H1 (cell line): ENCODE measurements around the gene AGPAT3. TPM values are rescaled to one million over a fixed set of nuclear protein-coding genes. Genes with fewer than 3 reads are reported as not detected.
A peak's percentile ranks its signal among the peaks of the same experiment; 100 is the strongest.

Source experiments
- CTCF ChIA-PET: fragments of 300-600 bp; sonication (Branson Sonifier 250); formaldehyde crosslinking; loops from one replicate; lab custom pipeline; 2021; ENCODE audit not compliant: partially characterized antibody; lab: Charles Lee
- POLR2A ChIA-PET: fragments of 300-600 bp; sonication (Branson Sonifier 250); formaldehyde crosslinking; loops from one replicate; lab custom pipeline; 2021; ENCODE audit warnings: inconsistent platforms; ENCODE audit not compliant: partially characterized antibody; lab: Charles Lee
- DNase-seq, 2 experiments: peaks; one replicate each; pipeline versions ENCODE4 v3.0.0 to v3.0.0-alpha.2; 2010 to 2022; ENCODE audit warnings: low spot score in 2 of 2, low read depth in 1 of 2, mixed read lengths in 1 of 2
- FAIRE-seq: peaks from 2 replicates; lab custom pipeline; 2011; peaks lifted over from hg19 to GRCh38; lab: Jason Lieb, UNC
- H2AFZ ChIP-seq: 2 replicates; pipeline ENCODE4 v1.8.1; 2012; ENCODE audit warnings: low read length, inconsistent platforms
- H2AK5ac ChIP-seq: 2 replicates; pipeline ENCODE4 v1.6.1; 2013; ENCODE audit warnings: low read depth, low read length
- H2BK120ac ChIP-seq: replicated peaks from 2 replicates; pipeline ENCODE3; 2013; ENCODE audit warnings: low read depth, low read length, inconsistent platforms
- H2BK12ac ChIP-seq: 2 replicates; pipeline ENCODE4 v1.6.1; 2013; ENCODE audit warnings: low read depth, low read length
- H2BK15ac ChIP-seq: 2 replicates; pipeline ENCODE4 v1.6.1; 2013; ENCODE audit warnings: low read length
- H2BK20ac ChIP-seq: 2 replicates; pipeline ENCODE4 v1.6.1; 2013; ENCODE audit warnings: low read length
- H2BK5ac ChIP-seq: 2 replicates; pipeline ENCODE4 v1.6.1; 2013; ENCODE audit warnings: low read depth, low read length
- H3K14ac ChIP-seq: 2 replicates; pipeline ENCODE4 v1.6.1; 2013; ENCODE audit warnings: inconsistent platforms; ENCODE audit not compliant: insufficient read length
- H3K18ac ChIP-seq: 2 replicates; pipeline ENCODE4 v1.6.1; 2013; ENCODE audit warnings: low read length; ENCODE audit errors: extremely low read depth
- H3K23ac ChIP-seq: 2 replicates; pipeline ENCODE4 v1.6.1; 2013; ENCODE audit warnings: inconsistent platforms; ENCODE audit not compliant: insufficient read length
- H3K23me2 ChIP-seq: 2 replicates; pipeline ENCODE4 v1.6.1; 2013; ENCODE audit warnings: low read depth, low read length
- H3K27ac ChIP-seq: 2 replicates; pipeline ENCODE4 v1.6.1; 2011; ENCODE audit warnings: low read depth, low read length, inconsistent platforms
- H3K27me3 ChIP-seq, 4 experiments: replicated peaks in 1 of 4; 1 replicate in 1 of 4; 2 replicates in 3 of 4; pipeline versions ENCODE4 v1.6.1 to v1.8.1; 2011 to 2013; ENCODE audit warnings: low read length in 3 of 4, mild to moderate bottlenecking in 3 of 4, inconsistent platforms in 2 of 4, mixed read lengths in 2 of 4, moderate library complexity in 1 of 4; ENCODE audit not compliant: control insufficient read depth in 3 of 4, insufficient read depth in 3 of 4; ENCODE audit errors: extremely low read depth in 1 of 4
- H3K36me3 ChIP-seq, 4 experiments: 2 replicates each; pipeline versions ENCODE4 v1.6.1 to v1.8.1; 2011 to 2013; ENCODE audit warnings: mild to moderate bottlenecking in 4 of 4, low read length in 3 of 4, moderate library complexity in 2 of 4, control low read depth in 1 of 4, inconsistent platforms in 1 of 4; ENCODE audit not compliant: insufficient read depth in 4 of 4, control insufficient read depth in 2 of 4
- H3K4ac ChIP-seq: replicated peaks from 2 replicates; pipeline ENCODE3; 2013; ENCODE audit warnings: low read length, low read depth, mixed read lengths, inconsistent platforms; ENCODE audit not compliant: insufficient read length
- H3K4me1 ChIP-seq, 4 experiments: replicated peaks in 1 of 4; 1 replicate in 1 of 4; 2 replicates in 3 of 4; pipeline versions ENCODE4 v1.6.1 to v1.8.1; 2011 to 2013; ENCODE audit warnings: low read length in 3 of 4, inconsistent platforms in 2 of 4, mixed read lengths in 1 of 4; ENCODE audit not compliant: insufficient read depth in 4 of 4, control insufficient read depth in 3 of 4
- H3K4me2 ChIP-seq, 2 experiments: 2 replicates each; pipeline versions ENCODE4 v1.6.1 to v1.8.1; 2011 to 2013; ENCODE audit warnings: low read depth in 2 of 2, low read length in 2 of 2, control low read depth in 1 of 2, inconsistent platforms in 1 of 2, mild to moderate bottlenecking in 1 of 2; ENCODE audit not compliant: insufficient read depth in 1 of 2
- H3K4me3 ChIP-seq, 4 experiments: fragments of 200-600, 300-600 bp in 1 of 4; sonication (generic), shearing (Covaris generic), sonication (Bioruptor Twin) in 1 of 4; 2 replicates each; pipeline versions ENCODE4 v1.5.1 to v1.8.1; 2011 to 2016; ENCODE audit warnings: low read length in 4 of 4, low read depth in 3 of 4, control low read depth in 2 of 4, inconsistent platforms in 2 of 4, mild to moderate bottlenecking in 2 of 4, mixed read lengths in 1 of 4, moderate library complexity in 1 of 4; ENCODE audit not compliant: insufficient read depth in 2 of 4; ENCODE audit errors: extremely low read depth in 1 of 4
- H3K56ac ChIP-seq: replicated peaks from 2 replicates; pipeline ENCODE3; 2013; ENCODE audit warnings: low read depth, mild to moderate bottlenecking, mixed read lengths, low read length, inconsistent platforms; ENCODE audit not compliant: insufficient read length
- H3K79me1 ChIP-seq: 2 replicates; pipeline ENCODE4 v1.6.1; 2013; ENCODE audit warnings: low read depth, low read length, control low read depth
- H3K79me2 ChIP-seq, 2 experiments: 2 replicates each; pipeline versions ENCODE4 v1.6.1 to v1.8.1; 2012 to 2013; ENCODE audit warnings: low read length in 2 of 2, mild to moderate bottlenecking in 2 of 2, inconsistent platforms in 1 of 2; ENCODE audit not compliant: insufficient read depth in 2 of 2, control insufficient read depth in 1 of 2
- H3K9ac ChIP-seq, 4 experiments: replicated peaks in 1 of 4; 1 replicate in 1 of 4; 2 replicates in 3 of 4; pipeline versions ENCODE4 v1.6.1 to v1.8.1; 2011 to 2013; ENCODE audit warnings: low read depth in 3 of 4, low read length in 3 of 4, control low read depth in 2 of 4, mild to moderate bottlenecking in 2 of 4, moderate library complexity in 2 of 4, inconsistent platforms in 1 of 4; ENCODE audit errors: extremely low read depth in 1 of 4
- H3K9me3 ChIP-seq, 2 experiments: 2 replicates each; pipeline versions ENCODE4 v1.6.1 to v1.8.1; 2012 to 2013; ENCODE audit warnings: mild to moderate bottlenecking in 2 of 2, moderate library complexity in 2 of 2, control low read depth in 1 of 2, inconsistent platforms in 1 of 2, low read depth in 1 of 2, low read length in 1 of 2, mixed read lengths in 1 of 2; ENCODE audit not compliant: insufficient read depth in 2 of 2
- H4K20me1 ChIP-seq, 2 experiments: replicated peaks in 1 of 2; 2 replicates each; pipeline versions ENCODE3 to v1.8.1; 2011 to 2013; ENCODE audit warnings: inconsistent platforms in 2 of 2, low read length in 2 of 2, mild to moderate bottlenecking in 1 of 2; ENCODE audit not compliant: insufficient read depth in 2 of 2, control insufficient read depth in 1 of 2
- H4K5ac ChIP-seq: 2 replicates; pipeline ENCODE4 v1.6.1; 2013; ENCODE audit warnings: low read length, low read depth, mixed read lengths, inconsistent platforms; ENCODE audit not compliant: insufficient read length
- H4K8ac ChIP-seq: 2 replicates; pipeline ENCODE4 v1.8.0; 2013; ENCODE audit warnings: mild to moderate bottlenecking, moderate library complexity, low read length, inconsistent platforms; ENCODE audit not compliant: insufficient read depth; ENCODE audit errors: extremely low read depth
- H4K91ac ChIP-seq: replicated peaks from 2 replicates; pipeline ENCODE3; 2013; ENCODE audit warnings: low read length, mixed read lengths, inconsistent platforms; ENCODE audit not compliant: insufficient read length
- ASH2L ChIP-seq: fragments of 200-600, 300-600 bp; sonication (generic); IDR thresholded peaks from one replicate; pipeline ENCODE4 v1.7.1; 2017; ENCODE audit warnings: low read length
- CBX5 ChIP-seq: fragments of 300-800, 300-1000 bp; sonication (generic); IDR thresholded peaks from 2 replicates; pipeline ENCODE4 v1.7.1; 2016; ENCODE audit warnings: antibody characterized with exemption, low read length, low read depth
- CBX8 ChIP-seq: fragments of 300-800, 300-1000 bp; sonication (generic); IDR thresholded peaks from 2 replicates; pipeline ENCODE4 v1.7.1; 2016; ENCODE audit warnings: low read depth, low read length, borderline replicate concordance
- EGR1 ChIP-seq: IDR thresholded peaks from 2 replicates; pipeline ENCODE4 v1.6.1; 2011; ENCODE audit warnings: low read depth, low read length, borderline replicate concordance
- EZH2 ChIP-seq: fragments of 200-600 bp; sonication (generic); IDR thresholded peaks from 2 replicates; pipeline ENCODE4 v1.7.1; 2012; ENCODE audit warnings: low read depth, mild to moderate bottlenecking, moderate library complexity, low read length, inconsistent platforms; ENCODE audit not compliant: severe bottlenecking
- JUND ChIP-seq: IDR thresholded peaks from 2 replicates; pipeline ENCODE4 v1.6.1; 2011; ENCODE audit warnings: mild to moderate bottlenecking, improper control_type of control experiment, low read length
- RBBP5 ChIP-seq: IDR thresholded peaks from 2 replicates; pipeline ENCODE4 v1.7.1; 2012; ENCODE audit warnings: low read depth, mild to moderate bottlenecking, inconsistent platforms, low read length, moderate library complexity, borderline replicate concordance
- RXRA ChIP-seq: IDR thresholded peaks from 2 replicates; pipeline ENCODE4 v1.6.1; 2011; ENCODE audit warnings: low read depth, mild to moderate bottlenecking, low read length, moderate library complexity; ENCODE audit not compliant: insufficient read depth
- SIX5 ChIP-seq: IDR thresholded peaks from 2 replicates; pipeline ENCODE4 v1.6.1; 2011; ENCODE audit warnings: mild to moderate bottlenecking, low read depth, low read length
- SUZ12 ChIP-seq: fragments of 200-600 bp; sonication (generic); IDR thresholded peaks from 2 replicates; pipeline ENCODE4 v1.6.1; 2012; ENCODE audit warnings: mild to moderate bottlenecking, inconsistent platforms, low read length, moderate library complexity, mixed read lengths
- TBP ChIP-seq: IDR thresholded peaks from 2 replicates; pipeline ENCODE4 v1.6.1; 2011; ENCODE audit warnings: low read depth, low read length, improper control_type of control experiment
- TCF12 ChIP-seq: IDR thresholded peaks from 2 replicates; pipeline ENCODE4 v1.6.1; 2011; ENCODE audit warnings: low read depth, mild to moderate bottlenecking, low read length
- YY1 ChIP-seq: IDR thresholded peaks from 2 replicates; pipeline ENCODE4 v1.6.1; 2011; ENCODE audit warnings: low read depth, mild to moderate bottlenecking, low read length
- WGBS, 2 experiments: shearing (Covaris generic) in 1 of 2; methylation state at CpG; one replicate each; pipeline versions ENCODE4 v1.1.6 to v1.1.7; 2013 to 2015; ENCODE audit warnings: low lambda C conversion rate in 2 of 2, mixed read lengths in 2 of 2, inconsistent platforms in 1 of 2, low coverage in 1 of 2, missing lambda C conversion rate in 1 of 2; ENCODE audit not compliant: insufficient replicate concordance in 2 of 2, insufficient coverage in 1 of 2, insufficient read length in 1 of 2; ENCODE audit errors: extremely low coverage in 1 of 2, missing lambda C conversion rate in 1 of 2; 5-methylcytosine and 5-hydroxymethylcytosine counted together
- polyA plus RNA-seq, 7 experiments: library from polyadenylated mRNA; depleted of rRNA in 3 of 7; stranded (reverse) in 5 of 7; unstranded in 2 of 7; fragments of >200 nt in 5 of 7; fragments of 200-250 nt in 2 of 7; gene quantifications; 1 replicate in 5 of 7; 2 replicates in 1 of 7; 4 replicates in 1 of 7; pipeline versions ENCODE4 v1.2.1 to v1.2.3, GENCODE V29; 2011 to 2013; ENCODE audit warnings: missing spikeins in 2 of 7, mixed read lengths in 2 of 7
- total RNA-seq: library from RNA; stranded (reverse); fragmentation: NEBNext Ultra II Directional; extraction: Animal tissue kit (Norgen Biotek cat#: 25700); gene quantifications from 2 replicates; pipeline ENCODE4 v1.2.1, GENCODE V29; 2021
- TF ChIP-seq, protein P1 (sequence below): IDR thresholded peaks from 2 replicates; pipeline ENCODE4 v1.6.1; 2011; ENCODE audit warnings: low read depth, mild to moderate bottlenecking, low read length; ENCODE audit not compliant: insufficient read depth

AGPAT3 gene
- total and polyA plus RNA-seq, 2 of the 8 experiments (the other 6 are each of a cell fraction or from before 2014, with no cell fraction given): 5.8 to 7.3 TPM

- no peak overlapping the region for H3K9ac ChIP-seq
- H2BK15ac ChIP-seq: peak overlapping the region; percentile 40; the same call in 1 of the 2 replicates
- H3K14ac ChIP-seq: no peak overlapping the region
- no peak overlapping the region for H2AK5ac ChIP-seq
- no peak overlapping the region for H3K23ac ChIP-seq
- no peak overlapping the region for H4K5ac ChIP-seq
- H2BK120ac ChIP-seq: no peak overlapping the region
- peaks cover 2% of the 10 kb centered on the region; the same call in 1 of the 2 replicates for H3K79me1 ChIP-seq
- 86% methylated on average over 12 of the region's 13 CpGs; no CpG with 5 or more reads in 1 of the 2 experiments for WGBS, 2 experiments
- no peaks in the 10 kb centered on the region for H3K9me3 ChIP-seq
- ChIA-PET POLR2A (no interaction called here), CTCF (interaction anchor here (13.7 kb wide), 1 partner anchor 13 kb away, joined by 188 read pairs; no protein-coding TSS in a partner anchor)
- peaks cover 0 to under 1% of the 10 kb centered on the region in 2 experiments for H4K20me1 ChIP-seq
- no peak overlapping the region for H2BK20ac ChIP-seq
- H2BK5ac ChIP-seq: 0 out of 2 replicates have a peak overlapping the region, but pooled peaks have one; percentile 35
- FAIRE-seq (no peak), DNase-seq (peak in 1 of 2 experiments; percentile 45)
- no peak overlapping the region for H3K56ac ChIP-seq
- no peak overlapping the region; a peak in 1 of 8 replicates for H3K4me3 ChIP-seq
- no peaks in the 10 kb centered on the region for H3K79me2 ChIP-seq
- H4K8ac ChIP-seq: no peak overlapping the region
- H4K91ac ChIP-seq: no peak overlapping the region
- no peak overlapping the region for H3K4ac ChIP-seq
- H3K18ac ChIP-seq: no peak overlapping the region; the same call in 1 of the 2 replicates
- peaks cover 0 to 4% (median 0%) of the 10 kb centered on the region in 4 experiments; a peak in 2 of 7 replicates for H3K27me3 ChIP-seq
- no peak overlapping the region for H2AFZ ChIP-seq
- peaks cover 2 to 23% (median 12%) of the 10 kb centered on the region in 4 experiments for H3K4me1 ChIP-seq
- no peak overlapping the region for H3K27ac ChIP-seq
- H2BK12ac ChIP-seq: 0 out of 2 replicates have a peak overlapping the region, but pooled peaks have one; percentile 17
- H3K4me2 ChIP-seq: no peak overlapping the region
- H3K23me2 ChIP-seq: peaks cover 2% of the 10 kb centered on the region
- no peaks in the 10 kb centered on the region; a peak in 1 of 8 replicates for H3K36me3 ChIP-seq
- TF ChIP-seq EZH2 (no peak), EGR1 (no peak), SUZ12 (no peak), TBP (no peak), RBBP5 (no peak), RXRA (no peak), CBX8 (no peak), YY1 (no peak), ASH2L (no peak), CBX5 (no peak), TCF12 (no peak), SIX5 (no peak), JUND (no peak)
- TF ChIP-seq, protein P1, sequence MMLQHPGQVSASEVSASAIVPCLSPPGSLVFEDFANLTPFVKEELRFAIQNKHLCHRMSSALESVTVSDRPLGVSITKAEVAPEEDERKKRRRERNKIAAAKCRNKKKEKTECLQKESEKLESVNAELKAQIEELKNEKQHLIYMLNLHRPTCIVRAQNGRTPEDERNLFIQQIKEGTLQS: no peak
These were observed 60.1 kb downstream of the AGPAT3 start for GRCh38 chr21:43925096-43925481.
